Right lobe of liver (tissue), 4 donors: ENCODE measurements around the gene FBRSL1.

Source experiments
- CTCF ChIP-seq, 4 donors: fragments of 200-600 bp in 3 of 4; fragments of 450-650 bp in 1 of 4; IDR thresholded peaks; one replicate each; pipeline versions ENCODE4 v1.5.1 to v1.8.0; 2016 to 2022; ENCODE audit warnings: antibody characterized with exemption in 4 of 4, mild to moderate bottlenecking in 2 of 4
- POLR2A ChIP-seq: fragments of 450-650 bp; IDR thresholded peaks from one replicate; pipeline ENCODE4 v1.6.1; 2017; ENCODE audit warnings: antibody characterized with exemption, mild to moderate bottlenecking
- donor health status: DM: no; HTN: no; CAD: no.
- donor health status: DM: no; HTN: no; CAD: no.
- donor health status: DM: no; HTN: yes; CAD: no.

GRCh38 chr12:132512197-132513069 is 22.5 kb downstream of the FBRSL1 start:
- TF ChIP-seq CTCF (IDR thresholded peaks at IDR 0.05) (no peak), POLR2A (no peak)
